HCT116 (cell line): ENCODE measurements around the gene TTLL5. TPM values are rescaled to one million over a fixed set of nuclear protein-coding genes. Genes with fewer than 3 reads are reported as not detected.

Source experiments
- ATAC-seq: fragments of 200-7000 bp; cut with Tn5 transposase; 2 replicates; pipeline ENCODE4 v1.9.1; 2020; ENCODE audit warnings: mild to moderate bottlenecking, moderate library complexity
- BruUV-seq: library from RNA; stranded (reverse); fragments of 400-500 nt; replicated peaks from 2 replicates; lab custom pipeline; 2021; lab: Mats Ljungman, UMichigan
- CTCF ChIA-PET: fragments of 300-600 bp; sonication (Branson Sonifier 250); formaldehyde crosslinking; loops from one replicate; lab custom pipeline; 2021; ENCODE audit warnings: antibody characterized with exemption; lab: Charles Lee
- POLR2A ChIA-PET: fragments of 300-600, 350-600 bp; sonication (Branson Sonifier 250); formaldehyde crosslinking; loops from one replicate; lab custom pipeline; 2021; ENCODE audit warnings: antibody characterized with exemption; lab: Charles Lee
- RAD21 ChIA-PET, 2 experiments: fragments of 300-600 bp; sonication (Branson Sonifier 250); formaldehyde crosslinking; loops; one replicate each; lab custom pipeline; 2023; ENCODE audit warnings: low total read pairs in 2 of 2; ENCODE audit not compliant: uncharacterized antibody in 2 of 2, unreplicated experiment in 2 of 2, low non-redundant PET in 1 of 2; lab: Charles Lee
- DNase-seq: peaks from one replicate; pipeline ENCODE4 v3.0.0-alpha.2; 2010; ENCODE audit warnings: low read depth, low spot score
- H2AFZ ChIP-seq: fragments of 200-600 bp; shearing (Covaris generic), sonication (generic); 2 replicates; pipeline ENCODE4 v1.6.1; 2017; ENCODE audit warnings: low read depth, mixed run types, mixed read lengths, antibody characterized with exemption, low read length; ENCODE audit not compliant: poor library complexity, severe bottlenecking
- H3K27ac ChIP-seq: 2 replicates; pipeline ENCODE4 v1.5.1; 2012; ENCODE audit warnings: low read depth, low read length
- H3K27me3 ChIP-seq: fragments of 200-600 bp; sonication (generic); 2 replicates; pipeline ENCODE4 v1.6.1; 2016; ENCODE audit warnings: mixed run types, low read length, mixed read lengths; ENCODE audit not compliant: insufficient read depth
- H3K36me3 ChIP-seq, 2 experiments: fragments of 200-500 bp in 1 of 2; fragments of 200-600 bp in 1 of 2; sonication (Bioruptor generic) in 1 of 2; sonication (generic) in 1 of 2; 2 replicates each; pipeline versions ENCODE4 v1.5.1 to v1.6.1; 2014 to 2016; ENCODE audit warnings: low read length in 2 of 2, inconsistent platforms in 1 of 2, mixed read lengths in 1 of 2, mixed run types in 1 of 2; ENCODE audit not compliant: insufficient read depth in 2 of 2, control insufficient read depth in 1 of 2
- H3K4me1 ChIP-seq, 2 experiments: fragments of 200-600 bp in 1 of 2; sonication (generic) in 1 of 2; 2 replicates each; pipeline versions ENCODE4 v1.5.1 to v1.6.1; 2012 to 2017; ENCODE audit warnings: low read length in 2 of 2, inconsistent platforms in 1 of 2, mild to moderate bottlenecking in 1 of 2, mixed read lengths in 1 of 2, mixed run types in 1 of 2, moderate library complexity in 1 of 2; ENCODE audit not compliant: insufficient read depth in 2 of 2, control insufficient read depth in 1 of 2
- H3K4me2 ChIP-seq: fragments of 200-600 bp; sonication (generic); 2 replicates; pipeline ENCODE4 v1.6.1; 2017; ENCODE audit warnings: mixed run types, low read length, mixed read lengths
- H3K4me3 ChIP-seq, 2 experiments: fragments of 200-600 bp in 1 of 2; sonication (generic) in 1 of 2; replicated peaks in 1 of 2; 2 replicates each; pipeline ENCODE4 v1.5.1; 2011 to 2016; ENCODE audit warnings: low read length in 2 of 2, control low read depth in 1 of 2, low read depth in 1 of 2, mild to moderate bottlenecking in 1 of 2, mixed read lengths in 1 of 2, mixed run types in 1 of 2
- H3K79me2 ChIP-seq: fragments of 200-600 bp; sonication (generic); 2 replicates; pipeline ENCODE4 v1.6.1; 2017; ENCODE audit warnings: mild to moderate bottlenecking, mixed run types, low read length, moderate library complexity, mixed read lengths; ENCODE audit not compliant: insufficient read depth
- H3K9ac ChIP-seq: fragments of 200-600 bp; sonication (generic); 2 replicates; pipeline ENCODE4 v1.6.1; 2016; ENCODE audit warnings: low read length, mixed read lengths
- H3K9me2 ChIP-seq: fragments of 200-600 bp; sonication (generic), shearing (Covaris generic); 2 replicates; pipeline ENCODE4 v1.6.1; 2017; ENCODE audit warnings: mixed run types, mild to moderate bottlenecking, moderate library complexity; ENCODE audit not compliant: insufficient read depth
- H3K9me3 ChIP-seq, 2 experiments: fragments of 200-500 bp in 1 of 2; fragments of 200-600 bp in 1 of 2; sonication (Bioruptor generic) in 1 of 2; sonication (generic) in 1 of 2; 2 replicates each; pipeline ENCODE4 v1.6.1; 2014 to 2017; ENCODE audit warnings: low read length in 2 of 2, mixed read lengths in 2 of 2, inconsistent platforms in 1 of 2, low read depth in 1 of 2, mild to moderate bottlenecking in 1 of 2, mixed run types in 1 of 2, moderate library complexity in 1 of 2; ENCODE audit not compliant: control insufficient read depth in 1 of 2, insufficient read depth in 1 of 2
- H4K20me1 ChIP-seq: fragments of 200-600 bp; sonication (generic), shearing (Covaris generic); 2 replicates; pipeline ENCODE4 v1.6.1; 2017; ENCODE audit warnings: mixed run types, mild to moderate bottlenecking, moderate library complexity; ENCODE audit not compliant: insufficient read depth
- CTCF ChIP-seq, 3 experiments: fragments of 200-600 bp in 1 of 3; sonication (generic) in 1 of 3; IDR thresholded peaks in 2 of 3; conservative IDR thresholded peaks in 1 of 3; 2 replicates each; pipeline ENCODE4 v1.5.1; 2012 to 2017; ENCODE audit warnings: low read depth in 2 of 3, low read length in 2 of 3, antibody characterized with exemption in 1 of 3, borderline replicate concordance in 1 of 3, control low read depth in 1 of 3, mild to moderate bottlenecking in 1 of 3, mixed read lengths in 1 of 3, mixed run types in 1 of 3, moderate library complexity in 1 of 3; ENCODE audit not compliant: insufficient read depth in 1 of 3
- RAD21 ChIP-seq: IDR thresholded peaks from 2 replicates; pipeline ENCODE4 v1.6.1; 2012; ENCODE audit warnings: low read depth, mild to moderate bottlenecking
- SRF ChIP-seq: IDR thresholded peaks from 2 replicates; pipeline ENCODE4 v1.6.1; 2012; ENCODE audit warnings: low read depth
- intact Hi-C: fragments of 100-400 bp; cut with micrococcal nuclease; formaldehyde crosslinking; loops from 2 replicates; pipeline ENCODE4 v1.10.0; 2022
- total RNA-seq: library from RNA; stranded (reverse); gene quantifications from one replicate; pipeline ENCODE4 v1.2.1, GENCODE V29; 2021; ENCODE audit not compliant: unreplicated experiment

TTLL5 gene
- total RNA-seq, 1 experiment from 2014 or later, result 26.2 TPM

GRCh38 chr14:75709207-75709812 lies 48.3 kb downstream of the TTLL5 start:
- Histone ChIP-seq H4K20me1 (no peaks in the 10 kb centered on the region), H3K4me3 (no peak overlapping the region), H3K79me2 (no peaks in the 10 kb centered on the region), H3K36me3 (0 out of 4 replicates have a peak, but pooled peaks cover 0 to 2% of the 10 kb centered on the region in 2 experiments), H3K27ac (no peak overlapping the region), H3K9me3 (no peaks in the 10 kb centered on the region), H2AFZ (no peak overlapping the region), H3K4me1 (peaks cover 17 to 18% of the 10 kb centered on the region in 2 experiments), H3K9ac (no peak overlapping the region), H3K4me2 (no peak overlapping the region), H3K27me3 (no peaks in the 10 kb centered on the region), H3K9me2 (no peaks in the 10 kb centered on the region)
- DNase-seq (peak; percentile 68), ATAC-seq (peak; percentile 58)
- RAD21 ChIA-PET, result interaction anchor here (0.7 to 2.6 kb wide), 12 partner anchors 84 to 930 kb away, joined by 3 to 16 read pairs (median 4); partner anchors contain the start of gene TGFB3 (in 2 of the 2)
- no TSS peak for BruUV-seq
- TF ChIP-seq CTCF (IDR thresholded peaks at IDR 0.05 in 2 of 3, conservative IDR thresholded peaks at IDR 0.05 in 1 of 3; ENCODE audit: borderline replicate concordance in 1 of 3, insufficient read depth in 1 of 3, low read depth in 2 of 3, low read length in 2 of 3), result peak; percentile 68 to 89 (median 78)
- no peak for TF ChIP-seq SRF
- peak; percentile 76 for TF ChIP-seq RAD21
- CTCF ChIA-PET, result interaction anchor here (0.8 to 5.3 kb wide), 33 partner anchors 9 to 940 kb away, joined by 3 to 176 read pairs (median 4); partner anchors contain the start of genes ERG28, FLVCR2, IFT43 and TGFB3
- POLR2A ChIA-PET, result interaction anchor here (0.8 to 1.5 kb wide), 3 partner anchors 19 to 273 kb away, joined by 3 to 9 read pairs (median 5); partner anchors contain the start of gene TGFB3
- intact Hi-C loops, result loop anchor here (1.0 to 10.0 kb wide), 3 partner anchors 133 to 936 kb away; no protein-coding TSS in a partner anchor
